ENCODE measurements around the gene ATRNL1. TPM values are rescaled to one million over a fixed set of nuclear protein-coding genes. Genes with fewer than 3 reads are reported as not detected.

Gene ATRNL1
- total RNA-seq, 4 donors from 2014 or later: 0.44 to 1.4 (median 1.1) TPM

GRCh38 chr10:115052226-115052625, 40.9 kb upstream of the ATRNL1 start:
- 85% methylated on average over 3 of the region's 3 CpGs for WGBS

GRCh38 chr10:115052728-115053127, 40.4 kb upstream of the ATRNL1 start:
- no peaks in the 10 kb centered on the region for H3K36me3 ChIP-seq
- H3K4me3 ChIP-seq: no peak overlapping the region
- no peaks in the 10 kb centered on the region for H3K27me3 ChIP-seq
- 43% methylated on average over 1 of the region's 1 CpG for WGBS
- DNase-seq (ENCODE audit: low spot score in 2 of 2): no peak
- H3K4me1 ChIP-seq: no peaks in the 10 kb centered on the region
- no peaks in the 10 kb centered on the region for H3K9me3 ChIP-seq
- TF ChIP-seq CTCF (IDR thresholded peaks at IDR 0.05) (no peak), POLR2A (IDR thresholded peaks at IDR 0.05) (no peak), EP300 (IDR thresholded peaks at IDR 0.05) (no peak), POLR2AphosphoS5 (IDR thresholded peaks at IDR 0.05) (no peak)
- H3K27ac ChIP-seq: no peak overlapping the region

More at GRCh38 chr10:115052226-115052625, 40.9 kb upstream of the ATRNL1 start:
- H3K36me3 ChIP-seq: no peaks in the 10 kb centered on the region
- no peak overlapping the region for H3K4me3 ChIP-seq
- TF ChIP-seq EP300 (IDR thresholded peaks at IDR 0.05) (no peak), POLR2AphosphoS5 (IDR thresholded peaks at IDR 0.05) (no peak), CTCF (IDR thresholded peaks at IDR 0.05) (no peak), POLR2A (IDR thresholded peaks at IDR 0.05) (no peak)
- H3K4me1 ChIP-seq: no peaks in the 10 kb centered on the region
- no peaks in the 10 kb centered on the region for H3K27me3 ChIP-seq
- no peaks in the 10 kb centered on the region for H3K9me3 ChIP-seq
- DNase-seq (ENCODE audit: low spot score in 2 of 2): no peak
- H3K27ac ChIP-seq: no peak overlapping the region

GRCh38 chr10:115056186-115056585, 37.0 kb upstream of the ATRNL1 start:
- no peaks in the 10 kb centered on the region for H3K9me3 ChIP-seq
- no peak for DNase-seq (ENCODE audit: low spot score in 2 of 2)
- no peaks in the 10 kb centered on the region for H3K36me3 ChIP-seq
- no peak overlapping the region for H3K27ac ChIP-seq
- no peaks in the 10 kb centered on the region for H3K4me1 ChIP-seq
- WGBS: 87% methylated on average over 2 of the region's 2 CpGs
- TF ChIP-seq CTCF (IDR thresholded peaks at IDR 0.05): no peak
- TF ChIP-seq POLR2A (IDR thresholded peaks at IDR 0.05): no peak
- TF ChIP-seq POLR2AphosphoS5 (IDR thresholded peaks at IDR 0.05): no peak
- TF ChIP-seq EP300 (IDR thresholded peaks at IDR 0.05): no peak
- no peak overlapping the region for H3K4me3 ChIP-seq
- H3K27me3 ChIP-seq: peaks cover 5% of the 10 kb centered on the region

GRCh38 chr10:115059301-115059898, 33.8 kb upstream of the ATRNL1 start:
- TF ChIP-seq EP300 (IDR thresholded peaks at IDR 0.05) (no peak), POLR2AphosphoS5 (IDR thresholded peaks at IDR 0.05) (no peak), POLR2A (IDR thresholded peaks at IDR 0.05) (no peak), CTCF (IDR thresholded peaks at IDR 0.05) (no peak)
- DNase-seq (ENCODE audit: low spot score in 2 of 2): no peak
- Histone ChIP-seq H3K4me3 (no peak overlapping the region), H3K9me3 (no peaks in the 10 kb centered on the region), H3K4me1 (no peaks in the 10 kb centered on the region), H3K27ac (no peak overlapping the region), H3K36me3 (no peaks in the 10 kb centered on the region), H3K27me3 (peaks cover 11% of the 10 kb centered on the region)
- 69% methylated on average over 7 of the region's 7 CpGs for WGBS

GRCh38 chr10:115063701-115064658, 29.2 kb upstream of the ATRNL1 start:
- Histone ChIP-seq H3K27me3 (peaks cover 11% of the 10 kb centered on the region), H3K9me3 (no peaks in the 10 kb centered on the region), H3K27ac (no peak overlapping the region), H3K4me1 (no peaks in the 10 kb centered on the region), H3K4me3 (no peak overlapping the region), H3K36me3 (no peaks in the 10 kb centered on the region)
- DNase-seq (ENCODE audit: low spot score in 2 of 2): no peak
- TF ChIP-seq POLR2AphosphoS5 (IDR thresholded peaks at IDR 0.05): no peak
- TF ChIP-seq CTCF (IDR thresholded peaks at IDR 0.05): no peak
- TF ChIP-seq POLR2A (IDR thresholded peaks at IDR 0.05): no peak
- 43% methylated on average over 5 of the region's 5 CpGs for WGBS

Data from suprapubic skin (tissue), 4 donors.